HepG2 (cell line): ENCODE data around the gene NLE1. TPM values are rescaled to one million over a fixed set of nuclear protein-coding genes. Genes with fewer than 3 reads are reported as not detected.

ENCODE experiments used
- DNMT1 ChIP-seq: sonication (generic); formaldehyde crosslinking; IDR thresholded peaks from 2 replicates; pipeline ENCODE4 v1.5.1; 2020; ENCODE audit warnings: mild to moderate bottlenecking, missing genetic modification reagents
- ELF3 ChIP-seq: IDR thresholded peaks from 2 replicates; pipeline ENCODE4 v1.6.1; 2016; ENCODE audit warnings: missing genetic modification reagents, missing compliant biosample characterization
- ERF ChIP-seq: IDR thresholded peaks from 2 replicates; pipeline ENCODE4 v1.6.1; 2018; ENCODE audit warnings: missing biosample characterization, missing genetic modification reagents
- GATA4 ChIP-seq: sonication (generic); IDR thresholded peaks from 2 replicates; pipeline ENCODE4 v1.6.1; 2016; ENCODE audit warnings: antibody characterized with exemption, low read depth, borderline replicate concordance
- HINFP ChIP-seq: sonication (generic); formaldehyde crosslinking; IDR thresholded peaks from 2 replicates; pipeline ENCODE4 v1.4.0; 2020; ENCODE audit warnings: low read depth, mild to moderate bottlenecking, missing genetic modification reagents
- HNF1A ChIP-seq, 2 experiments: sonication (generic) in 1 of 2; formaldehyde crosslinking in 1 of 2; IDR thresholded peaks; 2 replicates each; pipeline versions ENCODE4 v1.4.0 to v1.6.1; 2016 to 2020; ENCODE audit warnings: borderline replicate concordance in 1 of 2, low read depth in 1 of 2, mild to moderate bottlenecking in 1 of 2, missing genetic modification reagents in 1 of 2
- KMT2A ChIP-seq: sonication (generic); formaldehyde crosslinking; IDR thresholded peaks from 2 replicates; pipeline ENCODE4 v1.4.0; 2020; ENCODE audit warnings: missing genetic modification reagents
- ONECUT2 ChIP-seq: sonication (generic); formaldehyde crosslinking; IDR thresholded peaks from 2 replicates; pipeline ENCODE4 v1.4.0; 2020; ENCODE audit warnings: missing genetic modification reagents
- PAX8 ChIP-seq: sonication (generic); formaldehyde crosslinking; IDR thresholded peaks from 2 replicates; pipeline ENCODE4 v1.8.0; 2022; ENCODE audit warnings: mild to moderate bottlenecking, missing genetic modification reagents, borderline replicate concordance
- SAFB2 ChIP-seq: sonication (generic); formaldehyde crosslinking; IDR thresholded peaks from 2 replicates; pipeline ENCODE4 v1.5.1; 2020; ENCODE audit warnings: missing genetic modification reagents, low read depth, mild to moderate bottlenecking, borderline replicate concordance
- SALL2 ChIP-seq: sonication (generic); formaldehyde crosslinking; IDR thresholded peaks from 2 replicates; pipeline ENCODE4 v1.8.1; 2023; ENCODE audit warnings: mild to moderate bottlenecking, missing genetic modification reagents, inconsistent platforms
- SP4 ChIP-seq: sonication (generic); formaldehyde crosslinking; IDR thresholded peaks from 2 replicates; pipeline ENCODE4 v1.8.1; 2023; ENCODE audit warnings: mild to moderate bottlenecking, missing genetic modification reagents
- STAT6 ChIP-seq: sonication (generic); formaldehyde crosslinking; IDR thresholded peaks from 2 replicates; pipeline ENCODE4 v1.4.0; 2020; ENCODE audit warnings: missing genetic modification reagents, mild to moderate bottlenecking, borderline replicate concordance
- THYN1 ChIP-seq: sonication (generic); formaldehyde crosslinking; IDR thresholded peaks from 2 replicates; pipeline ENCODE4 v1.8.1; 2023; ENCODE audit warnings: low read depth, mild to moderate bottlenecking, moderate library complexity, missing genetic modification reagents, borderline replicate concordance
- ZC3H4 ChIP-seq: sonication (generic); formaldehyde crosslinking; IDR thresholded peaks from 2 replicates; pipeline ENCODE4 v1.4.0; 2020; ENCODE audit warnings: missing genetic modification reagents, borderline replicate concordance
- ZFYVE20 ChIP-seq: sonication (generic); formaldehyde crosslinking; IDR thresholded peaks from 2 replicates; pipeline ENCODE4 v1.8.0; 2023; ENCODE audit warnings: low read depth, mild to moderate bottlenecking, moderate library complexity, missing genetic modification reagents, borderline replicate concordance
- ZMAT3 ChIP-seq: sonication (generic); formaldehyde crosslinking; conservative IDR thresholded peaks from 2 replicates; pipeline ENCODE4 v1.7.0; 2021; ENCODE audit warnings: missing genetic modification reagents
- ZNF17 ChIP-seq: sonication (generic); formaldehyde crosslinking; IDR thresholded peaks from 2 replicates; pipeline ENCODE4 v1.5.0; 2020; ENCODE audit warnings: mild to moderate bottlenecking, missing genetic modification reagents
- ZNF572 ChIP-seq: sonication (generic); formaldehyde crosslinking; IDR thresholded peaks from 2 replicates; pipeline ENCODE4 v1.5.1; 2020; ENCODE audit warnings: mild to moderate bottlenecking, missing genetic modification reagents
- ZNF589 ChIP-seq: sonication (generic); formaldehyde crosslinking; conservative IDR thresholded peaks from 2 replicates; pipeline ENCODE4 v1.8.0; 2022; ENCODE audit warnings: mild to moderate bottlenecking, moderate library complexity, missing genetic modification reagents
- polyA plus RNA-seq, 8 experiments: library from polyadenylated mRNA; depleted of rRNA in 3 of 8; stranded (reverse) in 7 of 8; unstranded in 1 of 8; fragments of >200 nt; fragmentation: Illumina TruSeq in 4 of 8; extraction: Trizol in 4 of 8; gene quantifications; 2 replicates each; pipeline versions ENCODE4 v1.2.1 to v1.2.3, GENCODE V29; 2011 to 2016; ENCODE audit warnings: low read depth in 4 of 8, missing spikeins in 1 of 8, mixed read lengths in 1 of 8; ENCODE audit not compliant: insufficient read depth in 1 of 8
- total RNA-seq, 5 experiments: library from RNA; depleted of rRNA; stranded (reverse); fragments of >200 nt; fragmentation: Illumina TruSeq; extraction: Trizol; gene quantifications; 2 replicates each; pipeline ENCODE4 v1.2.3, GENCODE V29; 2016; ENCODE audit warnings: low read depth in 1 of 5

The NLE1 gene
- total and polyA plus RNA-seq, 2 of the 13 experiments (the other 11 are each of a cell fraction or from before 2014, with no cell fraction given) = 20.3 to 34.5 TPM

GRCh38 chr17:35141681-35142466, at the start of gene NLE1 (continued):
- peak; percentile 86 for TF ChIP-seq ZNF589 (CRISPR knock-in tag)
- peak; percentile 72 for TF ChIP-seq ZMAT3 (CRISPR knock-in tag)
- no peak for TF ChIP-seq STAT6 (CRISPR knock-in tag)
- TF ChIP-seq PAX8 (CRISPR knock-in tag) = no peak; the same call in 1 of the 2 replicates
- peak; percentile 85; the same call in 1 of the 2 replicates for TF ChIP-seq ZNF572
- TF ChIP-seq ZNF17 (CRISPR knock-in tag) = no peak
- peak; percentile 43; the same call in 1 of the 2 replicates for TF ChIP-seq ELF3
- peak; percentile 64; the same call in 1 of the 2 replicates for TF ChIP-seq ZFYVE20 (CRISPR knock-in tag)
- TF ChIP-seq SP4 (CRISPR knock-in tag) = peak; percentile 48; the same call in 1 of the 2 replicates
- TF ChIP-seq DNMT1 (CRISPR knock-in tag) = peak; percentile 84; the same call in 1 of the 2 replicates
- peak; percentile 86 for TF ChIP-seq HINFP
- TF ChIP-seq KMT2A = peak; percentile 88
- TF ChIP-seq ERF = peak; percentile 71; the same call in 1 of the 2 replicates
- no peak for TF ChIP-seq GATA4
- peak; percentile 89 for TF ChIP-seq SALL2
- no peak for TF ChIP-seq ZC3H4 (CRISPR knock-in tag)
- TF ChIP-seq ONECUT2 = no peak
- TF ChIP-seq THYN1 = no peak
- TF ChIP-seq SAFB2 (CRISPR knock-in tag) = peak; percentile 78; the same call in 1 of the 2 replicates
- TF ChIP-seq HNF1A (IDR thresholded peaks at IDR 0.05; ENCODE audit: low read depth) = no peak
- peak; percentile 82; the same call in 1 of the 2 replicates for TF ChIP-seq HNF1A (CRISPR knock-in tag; IDR thresholded peaks at IDR 0.05; ENCODE audit: borderline replicate concordance)
